SK-N-SH treated with all-trans-retinoic acid at 6 μM for 48 hours (cell line): ENCODE results near the gene ST6GALNAC3.

Source experiments
- ATAC-seq: fragments of 200-7000 bp; cut with Tn5 transposase; 3 replicates; pipeline ENCODE4 v1.9.1; 2020; ENCODE audit warnings: mild to moderate bottlenecking, moderate library complexity
- ARNTL ChIP-seq: fragments of 450-650 bp; formaldehyde crosslinking; IDR thresholded peaks from 2 replicates; pipeline ENCODE4 v1.5.0; 2020; ENCODE audit warnings: low read depth, mild to moderate bottlenecking, moderate library complexity, borderline replicate concordance
- BACH2 ChIP-seq: fragments of 250-450 bp; sonication (Bioruptor Pico); IDR thresholded peaks from 2 replicates; pipeline ENCODE4 v1.9.0; 2021; ENCODE audit warnings: mild to moderate bottlenecking, borderline replicate concordance
- CREB5 ChIP-seq: fragments of 250-450 bp; sonication (Bioruptor Pico); IDR thresholded peaks from 2 replicates; pipeline ENCODE4 v1.5.1; 2020; ENCODE audit warnings: low read depth, mild to moderate bottlenecking, moderate library complexity
- CSDC2 ChIP-seq: fragments of 250-450 bp; sonication (Bioruptor Pico); IDR thresholded peaks from 2 replicates; pipeline ENCODE4 v1.5.0; 2020; ENCODE audit warnings: mild to moderate bottlenecking, moderate library complexity
- ESRRG ChIP-seq: fragments of 250-450 bp; sonication (Bioruptor Pico); IDR thresholded peaks from 2 replicates; pipeline ENCODE4 v1.6.1; 2021; ENCODE audit warnings: mild to moderate bottlenecking
- GLIS3 ChIP-seq: fragments of 250-450 bp; sonication (Bioruptor Pico); IDR thresholded peaks from 2 replicates; pipeline ENCODE4 v1.5.0; 2020; ENCODE audit warnings: mild to moderate bottlenecking, moderate library complexity
- ISL1 ChIP-seq: fragments of 250-450 bp; sonication (Bioruptor Pico); IDR thresholded peaks from 2 replicates; pipeline ENCODE4 v2.1.2; 2022; ENCODE audit warnings: mild to moderate bottlenecking, moderate library complexity
- PATZ1 ChIP-seq: fragments of 250-450 bp; sonication (Bioruptor Pico); IDR thresholded peaks from 2 replicates; pipeline ENCODE4 v1.8.0; 2020; ENCODE audit warnings: mild to moderate bottlenecking, moderate library complexity, borderline replicate concordance
- PPARA ChIP-seq: fragments of 250-450 bp; sonication (Bioruptor Pico); IDR thresholded peaks from 2 replicates; pipeline ENCODE4 v1.5.0; 2020; ENCODE audit warnings: mild to moderate bottlenecking, borderline replicate concordance
- RARB ChIP-seq: fragments of 250-450 bp; sonication (Bioruptor Pico); IDR thresholded peaks from 2 replicates; pipeline ENCODE4 v1.8.0; 2021; ENCODE audit warnings: mild to moderate bottlenecking, moderate library complexity
- SNAI2 ChIP-seq: fragments of 250-450 bp; sonication (Bioruptor Pico); IDR thresholded peaks from 2 replicates; pipeline ENCODE4 v1.5.0; 2020; ENCODE audit warnings: mild to moderate bottlenecking, moderate library complexity
- TCF4 ChIP-seq: fragments of 250-450 bp; sonication (Bioruptor Pico); IDR thresholded peaks from 2 replicates; pipeline ENCODE4 v1.8.0; 2021; ENCODE audit warnings: mild to moderate bottlenecking, moderate library complexity, borderline replicate concordance
- TOX ChIP-seq: fragments of 250-450 bp; sonication (Bioruptor Pico); IDR thresholded peaks from 2 replicates; pipeline ENCODE4 v1.8.0; 2021; ENCODE audit warnings: mild to moderate bottlenecking, moderate library complexity, borderline replicate concordance
- TSHZ2 ChIP-seq: fragments of 250-450 bp; sonication (Bioruptor Pico); IDR thresholded peaks from 2 replicates; pipeline ENCODE4 v1.5.0; 2020; ENCODE audit warnings: mild to moderate bottlenecking, moderate library complexity
- ZC3H10 ChIP-seq: fragments of 250-450 bp; sonication (Bioruptor Pico); IDR thresholded peaks from 2 replicates; pipeline ENCODE4 v1.5.1; 2021; ENCODE audit warnings: mild to moderate bottlenecking, moderate library complexity
- ZFP3 ChIP-seq: fragments of 250-450 bp; sonication (Bioruptor Pico); IDR thresholded peaks from 2 replicates; pipeline ENCODE4 v1.5.0; 2020; ENCODE audit warnings: mild to moderate bottlenecking, moderate library complexity
- ZFP30 ChIP-seq: fragments of 450-650 bp; formaldehyde crosslinking; IDR thresholded peaks from 2 replicates; pipeline ENCODE4 v1.5.0; 2022; ENCODE audit warnings: mild to moderate bottlenecking, moderate library complexity
- ZNF565 ChIP-seq: fragments of 450-650 bp; formaldehyde crosslinking; conservative IDR thresholded peaks from 2 replicates; pipeline ENCODE4 v1.5.0; 2020; ENCODE audit warnings: low read depth, mild to moderate bottlenecking, moderate library complexity
- ZNF70 ChIP-seq: fragments of 450-650 bp; formaldehyde crosslinking; IDR thresholded peaks from 2 replicates; pipeline ENCODE4 v1.5.0; 2020; ENCODE audit warnings: mild to moderate bottlenecking, moderate library complexity
- ZNF8 ChIP-seq: fragments of 450-650 bp; formaldehyde crosslinking; IDR thresholded peaks from 2 replicates; pipeline ENCODE4 v1.5.0; 2020; ENCODE audit warnings: mild to moderate bottlenecking, moderate library complexity
- TF ChIP-seq, protein P1 (sequence below): fragments of 250-450 bp; sonication (Bioruptor Pico); IDR thresholded peaks from 2 replicates; pipeline ENCODE4 v1.5.1; 2021; ENCODE audit warnings: mild to moderate bottlenecking, moderate library complexity
- TF ChIP-seq, protein P2 (sequence below): fragments of 250-450 bp; sonication (Bioruptor Pico); IDR thresholded peaks from 2 replicates; pipeline ENCODE4 v1.8.0; 2021; ENCODE audit warnings: low read depth, mild to moderate bottlenecking, moderate library complexity, borderline replicate concordance

The ST6GALNAC3 gene

GRCh38 chr1:76086597-76086996 is 12.1 kb downstream of the ST6GALNAC3 start:
- no peak for TF ChIP-seq ZFP3 (CRISPR knock-in tag)
- TF ChIP-seq ZNF8 (CRISPR knock-in tag) = no peak
- no peak for TF ChIP-seq ZNF70
- TF ChIP-seq ESRRG (CRISPR knock-in tag) = no peak
- TF ChIP-seq, all 23 proteins: peak for 0
- ATAC-seq = peak; percentile 17

- peak; percentile 59 for ATAC-seq
Observed at GRCh38 chr1:76090283-76091203, 16.0 kb downstream of the ST6GALNAC3 start.

DNA sequence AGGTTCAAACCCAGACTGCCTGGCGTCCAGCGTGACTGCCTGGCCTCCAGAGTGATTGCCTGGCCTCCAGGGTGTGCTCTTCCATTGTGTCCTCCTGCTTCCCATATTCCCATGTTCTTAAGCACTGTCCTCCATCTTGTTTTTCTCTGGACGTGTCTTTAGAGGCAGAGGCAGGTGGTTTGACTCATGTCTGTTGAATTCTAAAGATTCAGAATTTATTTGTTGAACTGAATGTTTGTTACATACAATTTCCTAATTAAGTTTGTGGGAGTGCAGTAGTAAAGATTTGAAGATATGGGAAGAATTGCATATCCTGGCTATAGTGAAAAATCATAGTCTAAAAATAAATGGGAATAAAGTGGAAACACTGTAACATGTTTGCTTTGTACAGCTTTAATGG is 18.3 kb downstream of the ST6GALNAC3 start:
- TF ChIP-seq ZNF8 (CRISPR knock-in tag) (no peak), PPARA (no peak), ZFP3 (CRISPR knock-in tag) (0 out of 2 replicates have a peak, but pooled peaks have one; percentile 39), RARB (CRISPR knock-in tag) (no peak), ISL1 (CRISPR knock-in tag) (peak; percentile 69), TCF4 (CRISPR knock-in tag) (no peak), SNAI2 (CRISPR knock-in tag) (no peak), ZNF70 (no peak)
- ATAC-seq = peak; percentile 53

More at GRCh38 chr1:76090283-76091203, 16.0 kb downstream of the ST6GALNAC3 start:
- TF ChIP-seq ZNF8 (CRISPR knock-in tag) = no peak
- TF ChIP-seq BACH2 = no peak
- TF ChIP-seq CSDC2 (CRISPR knock-in tag) = peak; percentile 45; the same call in 1 of the 2 replicates
- TF ChIP-seq ESRRG (CRISPR knock-in tag) = no peak
- TF ChIP-seq PATZ1 (CRISPR knock-in tag) = no peak
- TF ChIP-seq SNAI2 (CRISPR knock-in tag) = peak; percentile 72; the same call in 1 of the 2 replicates
- no peak for TF ChIP-seq ZNF70
- TF ChIP-seq ZC3H10 = no peak
- peak; percentile 78 for TF ChIP-seq CREB5
- TF ChIP-seq PPARA = no peak
- no peak for TF ChIP-seq GLIS3 (CRISPR knock-in tag)
- peak; percentile 74 for TF ChIP-seq ISL1 (CRISPR knock-in tag)
- TF ChIP-seq ZFP3 (CRISPR knock-in tag) = 0 out of 2 replicates have a peak, but pooled peaks have one; percentile 29
- no peak for TF ChIP-seq TOX (CRISPR knock-in tag)
- TF ChIP-seq, protein P1, sequence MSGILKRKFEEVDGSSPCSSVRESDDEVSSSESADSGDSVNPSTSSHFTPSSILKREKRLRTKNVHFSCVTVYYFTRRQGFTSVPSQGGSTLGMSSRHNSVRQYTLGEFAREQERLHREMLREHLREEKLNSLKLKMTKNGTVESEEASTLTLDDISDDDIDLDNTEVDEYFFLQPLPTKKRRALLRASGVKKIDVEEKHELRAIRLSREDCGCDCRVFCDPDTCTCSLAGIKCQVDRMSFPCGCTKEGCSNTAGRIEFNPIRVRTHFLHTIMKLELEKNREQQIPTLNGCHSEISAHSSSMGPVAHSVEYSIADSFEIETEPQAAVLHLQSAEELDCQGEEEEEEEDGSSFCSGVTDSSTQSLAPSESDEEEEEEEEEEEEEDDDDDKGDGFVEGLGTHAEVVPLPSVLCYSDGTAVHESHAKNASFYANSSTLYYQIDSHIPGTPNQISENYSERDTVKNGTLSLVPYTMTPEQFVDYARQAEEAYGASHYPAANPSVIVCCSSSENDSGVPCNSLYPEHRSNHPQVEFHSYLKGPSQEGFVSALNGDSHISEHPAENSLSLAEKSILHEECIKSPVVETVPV = no peak
- TF ChIP-seq RARB (CRISPR knock-in tag) = no peak
- TF ChIP-seq, all 23 proteins: peak for 5

- TF ChIP-seq ISL1 (CRISPR knock-in tag) (no peak), CREB5 (no peak), ESRRG (CRISPR knock-in tag) (no peak), RARB (CRISPR knock-in tag) (no peak), SNAI2 (CRISPR knock-in tag) (no peak), ZFP3 (CRISPR knock-in tag) (no peak), ZNF8 (CRISPR knock-in tag) (no peak), TCF4 (CRISPR knock-in tag) (no peak), ARNTL (CRISPR knock-in tag) (no peak), TSHZ2 (no peak), ZFP30 (CRISPR knock-in tag) (no peak), ZNF565 (CRISPR knock-in tag) (no peak), ZC3H10 (no peak)
- TF ChIP-seq, protein P2, sequence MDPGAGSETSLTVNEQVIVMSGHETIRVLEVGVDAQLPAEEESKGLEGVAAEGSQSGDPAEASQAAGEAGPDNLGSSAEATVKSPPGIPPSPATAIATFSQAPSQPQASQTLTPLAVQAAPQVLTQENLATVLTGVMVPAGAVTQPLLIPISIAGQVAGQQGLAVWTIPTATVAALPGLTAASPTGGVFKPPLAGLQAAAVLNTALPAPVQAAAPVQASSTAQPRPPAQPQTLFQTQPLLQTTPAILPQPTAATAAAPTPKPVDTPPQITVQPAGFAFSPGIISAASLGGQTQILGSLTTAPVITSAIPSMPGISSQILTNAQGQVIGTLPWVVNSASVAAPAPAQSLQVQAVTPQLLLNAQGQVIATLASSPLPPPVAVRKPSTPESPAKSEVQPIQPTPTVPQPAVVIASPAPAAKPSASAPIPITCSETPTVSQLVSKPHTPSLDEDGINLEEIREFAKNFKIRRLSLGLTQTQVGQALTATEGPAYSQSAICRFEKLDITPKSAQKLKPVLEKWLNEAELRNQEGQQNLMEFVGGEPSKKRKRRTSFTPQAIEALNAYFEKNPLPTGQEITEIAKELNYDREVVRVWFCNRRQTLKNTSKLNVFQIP (CRISPR knock-in tag) = no peak
Observed at GRCh38 chr1:76093522-76094312, 19.2 kb downstream of the ST6GALNAC3 start.

More at GRCh38 chr1:76093522-76094312, 19.2 kb downstream of the ST6GALNAC3 start:
- no peak for ATAC-seq
